ENCODE data around the gene CDH22. TPM values are rescaled to one million over a fixed set of nuclear protein-coding genes. Genes with fewer than 3 reads are reported as not detected.

CDH22 gene
- total RNA-seq, 6 experiments from 2014 or later: not detected

- 44% methylated on average over 8 of the region's 12 CpGs for WGBS (ENCODE audit: insufficient coverage, low coverage, low lambda C conversion rate, missing lambda C conversion rate)
- ATAC-seq (peak; percentile 40 to 71 (median 66)), DNase-seq (peak in 1 of 3 donors; percentile 56)
- Histone ChIP-seq H3K27me3 (no peaks in the 10 kb centered on the region), H3K36me3 (peaks cover 0 to 5% (median 0%) of the 10 kb centered on the region in 4 donors), H3K27ac (no peak overlapping the region), H3K9me3 (no peaks in the 10 kb centered on the region), H3K4me1 (peaks cover 0 to 5% (median 2%) of the 10 kb centered on the region in 4 donors), H3K4me3 (no peak overlapping the region)
- TF ChIP-seq CTCF (IDR thresholded peaks at IDR 0.05): peak; percentile 54 to 77 (median 60)
- no peak for TF ChIP-seq POLR2A (IDR thresholded peaks at IDR 0.05)
- intact Hi-C loops (cut with DNase I): no loop called here
These were observed 40.9 kb upstream of the CDH22 start for GRCh38 chr20:46349035-46349741.

- no peak for DNase-seq
- intact Hi-C loops (cut with DNase I): no loop called here
- Histone ChIP-seq H3K27me3 (no peaks in the 10 kb centered on the region), H3K9me3 (no peaks in the 10 kb centered on the region), H3K4me3 (no peak overlapping the region), H3K27ac (no peak overlapping the region), H3K36me3 (peaks cover 0 to 5% (median 0%) of the 10 kb centered on the region in 4 donors), H3K4me1 (no peaks in the 10 kb centered on the region)
- ATAC-seq: no peak
- WGBS (ENCODE audit: insufficient coverage, low coverage, low lambda C conversion rate, missing lambda C conversion rate): 40% methylated on average over 1 of the region's 25 CpGs
- TF ChIP-seq POLR2A (IDR thresholded peaks at IDR 0.05): no peak
- no peak for TF ChIP-seq CTCF (IDR thresholded peaks at IDR 0.05)
These were observed 39.8 kb upstream of the CDH22 start for GRCh38 chr20:46347841-46348803.

- DNase-seq (no peak), ATAC-seq (no peak)
- no peaks in the 10 kb centered on the region for H3K4me1 ChIP-seq
- H3K36me3 ChIP-seq: peaks cover 0 to 5% (median 0%) of the 10 kb centered on the region in 4 donors
- TF ChIP-seq POLR2A (IDR thresholded peaks at IDR 0.05) (no peak), CTCF (IDR thresholded peaks at IDR 0.05) (no peak)
- intact Hi-C loops (cut with DNase I): no loop called here
- H3K27ac ChIP-seq: no peak overlapping the region
- WGBS (ENCODE audit: insufficient coverage, low coverage, low lambda C conversion rate, missing lambda C conversion rate): 79% methylated on average over 6 of the region's 8 CpGs
- H3K4me3 ChIP-seq: no peak overlapping the region
- no peaks in the 10 kb centered on the region for H3K9me3 ChIP-seq
- H3K27me3 ChIP-seq: no peaks in the 10 kb centered on the region
These were observed 38.5 kb upstream of the CDH22 start for GRCh38 chr20:46346770-46347169.

GRCh38 chr20:46344488-46345162, 36.3 kb upstream of the CDH22 start:
- intact Hi-C loops (cut with DNase I): no loop called here

More at GRCh38 chr20:46344488-46345162, 36.3 kb upstream of the CDH22 start:
- no peak for ATAC-seq
- no peaks in the 10 kb centered on the region for H3K36me3 ChIP-seq
- DNase-seq: no peak
- H3K4me1 ChIP-seq: no peaks in the 10 kb centered on the region
- TF ChIP-seq CTCF (IDR thresholded peaks at IDR 0.05) (no peak), POLR2A (IDR thresholded peaks at IDR 0.05) (no peak)
- no peaks in the 10 kb centered on the region for H3K9me3 ChIP-seq
- H3K27ac ChIP-seq: no peak overlapping the region
- no peaks in the 10 kb centered on the region for H3K27me3 ChIP-seq
- 43% methylated on average over 8 of the region's 8 CpGs for WGBS (ENCODE audit: insufficient coverage, low coverage, low lambda C conversion rate, missing lambda C conversion rate)
- H3K4me3 ChIP-seq: no peak overlapping the region

Measured in right lobe of liver (tissue), 6 donors.